GM12878 (cell line): ENCODE data around the gene POU2F3. TPM values are rescaled to one million over a fixed set of nuclear protein-coding genes. Genes with fewer than 3 reads are reported as not detected.

Experiments used
- BCL11A ChIP-seq: IDR thresholded peaks from 2 replicates; pipeline ENCODE4 v1.6.1; 2011; ENCODE audit warnings: low read depth, low read length
- CBX3 ChIP-seq: fragments of 200-600 bp; sonication (generic); IDR thresholded peaks from 2 replicates; pipeline ENCODE4 v1.6.1; 2016; ENCODE audit warnings: low read depth, borderline replicate concordance
- CHD4 ChIP-seq: fragments of 200-600 bp; sonication (generic); IDR thresholded peaks from 2 replicates; pipeline ENCODE4 v1.6.1; 2016; ENCODE audit warnings: mild to moderate bottlenecking
- EZH2 ChIP-seq: IDR thresholded peaks from 2 replicates; pipeline ENCODE4 v1.6.1; 2012; ENCODE audit warnings: low read depth, mild to moderate bottlenecking, control low read depth, inconsistent platforms, low read length, borderline replicate concordance; ENCODE audit not compliant: control insufficient read depth
- GABPA ChIP-seq: IDR thresholded peaks from 2 replicates; pipeline ENCODE4 v1.6.1; 2014; ENCODE audit warnings: antibody characterized with exemption, low read depth, mild to moderate bottlenecking, inconsistent platforms
- KDM1A ChIP-seq: fragments of 200-600 bp; sonication (generic); IDR thresholded peaks from 2 replicates; pipeline ENCODE4 v1.6.1; 2016; ENCODE audit warnings: borderline replicate concordance
- NR2C1 ChIP-seq: fragments of 450-650 bp; IDR thresholded peaks from 2 replicates; pipeline ENCODE4 v1.6.1; 2017; ENCODE audit warnings: antibody characterized with exemption, mild to moderate bottlenecking, moderate library complexity
- POLR2A ChIP-seq: IDR thresholded peaks from 2 replicates; pipeline ENCODE4 v1.6.1; 2011; ENCODE audit warnings: low read depth, mild to moderate bottlenecking, low read length
- RBBP5 ChIP-seq: fragments of 200-600 bp; sonication (generic); conservative IDR thresholded peaks from 2 replicates; pipeline ENCODE4 v1.6.1; 2016
- RFX5 ChIP-seq: IDR thresholded peaks from 2 replicates; pipeline ENCODE4 v1.6.1; 2011; ENCODE audit warnings: low read depth, low read length, improper control_type of control experiment
- SMC3 ChIP-seq: IDR thresholded peaks from 2 replicates; pipeline ENCODE4 v1.6.1; 2011; ENCODE audit warnings: low read length, improper control_type of control experiment, borderline replicate concordance
- SREBF1 ChIP-seq: IDR thresholded peaks from 2 replicates; pipeline ENCODE4 v1.6.1; 2012; ENCODE audit warnings: mild to moderate bottlenecking, low read length
- SUPT20H ChIP-seq: IDR thresholded peaks from 2 replicates; pipeline ENCODE4 v1.6.1; 2011; ENCODE audit warnings: low read depth, mild to moderate bottlenecking, low read length, moderate library complexity, borderline replicate concordance; ENCODE audit not compliant: control insufficient read depth
- TARDBP ChIP-seq: IDR thresholded peaks from 2 replicates; pipeline ENCODE4 v1.6.1; 2016; ENCODE audit warnings: borderline replicate concordance
- YBX1 ChIP-seq: fragments of 450-650 bp; IDR thresholded peaks from 2 replicates; pipeline ENCODE4 v1.6.1; 2016; ENCODE audit warnings: antibody characterized with exemption
- YY1 ChIP-seq: IDR thresholded peaks from 2 replicates; pipeline ENCODE4 v1.6.1; 2011; ENCODE audit warnings: low read depth, mild to moderate bottlenecking, low read length
- ZNF274 ChIP-seq: IDR thresholded peaks from one replicate; pipeline ENCODE4 v1.8.0; 2011; ENCODE audit not compliant: insufficient read length, insufficient read depth
- ZNF384 ChIP-seq: IDR thresholded peaks from 2 replicates; pipeline ENCODE4 v1.6.1; 2012; ENCODE audit warnings: low read depth, mild to moderate bottlenecking, low read length, improper control_type of control experiment, borderline replicate concordance
- polyA plus RNA-seq, 11 experiments: library from polyadenylated mRNA; depleted of rRNA in 4 of 11; unstranded in 6 of 11; stranded (reverse) in 5 of 11; fragments of >200 nt; fragmentation: Nextera tagmentation in 4 of 11; fragmentation: Illumina TruSeq in 1 of 11; extraction: Ambion mirVana in 4 of 11; extraction: Trizol in 1 of 11; gene quantifications; 1 replicate in 1 of 11; 2 replicates in 10 of 11; pipeline versions ENCODE4 v1.2.1 to v1.2.3, GENCODE V29; 2011 to 2016; ENCODE audit warnings: inconsistent platforms in 2 of 11, missing spikeins in 2 of 11, low read depth in 1 of 11
- total RNA-seq, 4 experiments: library from RNA; depleted of rRNA in 3 of 4; stranded (reverse); fragments of >200 nt in 3 of 4; fragmentation: Illumina TruSeq in 1 of 4; extraction: Trizol in 1 of 4; gene quantifications; 2 replicates each; pipeline versions ENCODE4 v1.2.1 to v1.2.3, GENCODE V29; 2013 to 2021
- TF ChIP-seq, protein P1 (sequence below): fragments of 450-650 bp; formaldehyde crosslinking; IDR thresholded peaks from 2 replicates; pipeline ENCODE4 v1.5.0; 2022; ENCODE audit warnings: mild to moderate bottlenecking, missing genetic modification characterization
- TF ChIP-seq, protein P2 (sequence below): fragments of 450-650 bp; IDR thresholded peaks from 2 replicates; pipeline ENCODE4 v1.6.1; 2016; ENCODE audit warnings: mild to moderate bottlenecking, moderate library complexity, borderline replicate concordance
- TF ChIP-seq, protein P3 (sequence below): IDR thresholded peaks from 2 replicates; pipeline ENCODE4 v1.6.1; 2011; ENCODE audit warnings: borderline replicate concordance, low read depth, mild to moderate bottlenecking, moderate library complexity, low read length; ENCODE audit not compliant: insufficient read depth, poor library complexity, severe bottlenecking

POU2F3 gene
- total and polyA plus RNA-seq, 10 of the 15 experiments (the other 5 are each of a cell fraction or from before 2014, with no cell fraction given), result 0.09 to 4.4 (median 0.33) TPM

DNA sequence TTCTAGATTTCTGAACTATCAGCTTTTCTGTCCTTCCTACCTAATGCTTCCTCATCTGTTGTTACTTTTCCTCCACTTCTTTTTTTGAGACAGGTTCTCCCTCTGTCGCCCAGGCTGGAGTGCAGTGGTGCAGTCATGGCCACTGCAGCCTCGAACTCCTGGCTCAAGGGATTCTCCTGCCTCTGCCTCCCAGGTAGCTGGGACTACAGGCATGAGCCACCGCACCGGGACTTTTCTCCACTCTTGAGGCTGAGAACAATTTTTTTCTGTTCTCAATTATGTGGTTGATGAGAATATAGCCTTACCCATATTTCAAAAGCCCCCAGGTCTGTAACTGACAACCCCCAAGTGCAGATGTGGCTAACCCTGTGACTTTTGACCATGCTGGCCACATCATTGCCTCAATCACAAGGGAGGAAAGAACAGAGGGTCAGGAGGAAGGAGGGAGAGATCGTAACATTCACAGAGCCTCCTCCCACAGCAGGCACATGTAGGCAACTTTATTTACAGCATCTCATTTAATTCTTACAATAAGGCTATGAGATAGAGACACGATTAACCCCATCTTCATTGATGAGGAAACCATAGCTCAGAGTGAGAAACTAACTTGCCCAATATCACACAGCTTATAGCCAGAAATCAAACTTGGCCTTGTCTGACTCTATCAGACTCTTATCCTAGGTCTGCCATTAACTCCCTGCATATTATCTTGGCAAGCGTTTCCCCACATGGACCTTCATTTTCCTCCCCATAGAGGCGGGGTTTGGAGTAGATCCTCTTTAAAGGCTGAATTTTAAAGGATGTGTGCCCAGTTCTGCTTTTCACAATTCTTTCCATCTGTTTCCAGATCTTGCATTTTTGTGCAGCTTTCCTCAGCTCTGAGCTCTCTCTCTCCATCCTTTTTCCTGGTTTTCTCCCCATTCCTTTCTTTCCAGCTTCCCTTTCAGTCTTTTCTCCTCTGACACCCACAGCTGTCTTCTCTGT, 9.6 kb downstream of the POU2F3 start (continued):
- TF ChIP-seq ZNF274 (no peak), GABPA (no peak), RBBP5 (no peak), BCL11A (peak; percentile 39; the same call in 1 of the 2 replicates), CBX3 (no peak), POLR2A (no peak), NR2C1 (no peak), KDM1A (no peak), ZNF384 (no peak), SUPT20H (no peak), SMC3 (no peak), RFX5 (no peak), CHD4 (no peak), EZH2 (no peak), YBX1 (no peak), SREBF1 (no peak), YY1 (no peak), TARDBP (no peak)
- TF ChIP-seq, protein P1, sequence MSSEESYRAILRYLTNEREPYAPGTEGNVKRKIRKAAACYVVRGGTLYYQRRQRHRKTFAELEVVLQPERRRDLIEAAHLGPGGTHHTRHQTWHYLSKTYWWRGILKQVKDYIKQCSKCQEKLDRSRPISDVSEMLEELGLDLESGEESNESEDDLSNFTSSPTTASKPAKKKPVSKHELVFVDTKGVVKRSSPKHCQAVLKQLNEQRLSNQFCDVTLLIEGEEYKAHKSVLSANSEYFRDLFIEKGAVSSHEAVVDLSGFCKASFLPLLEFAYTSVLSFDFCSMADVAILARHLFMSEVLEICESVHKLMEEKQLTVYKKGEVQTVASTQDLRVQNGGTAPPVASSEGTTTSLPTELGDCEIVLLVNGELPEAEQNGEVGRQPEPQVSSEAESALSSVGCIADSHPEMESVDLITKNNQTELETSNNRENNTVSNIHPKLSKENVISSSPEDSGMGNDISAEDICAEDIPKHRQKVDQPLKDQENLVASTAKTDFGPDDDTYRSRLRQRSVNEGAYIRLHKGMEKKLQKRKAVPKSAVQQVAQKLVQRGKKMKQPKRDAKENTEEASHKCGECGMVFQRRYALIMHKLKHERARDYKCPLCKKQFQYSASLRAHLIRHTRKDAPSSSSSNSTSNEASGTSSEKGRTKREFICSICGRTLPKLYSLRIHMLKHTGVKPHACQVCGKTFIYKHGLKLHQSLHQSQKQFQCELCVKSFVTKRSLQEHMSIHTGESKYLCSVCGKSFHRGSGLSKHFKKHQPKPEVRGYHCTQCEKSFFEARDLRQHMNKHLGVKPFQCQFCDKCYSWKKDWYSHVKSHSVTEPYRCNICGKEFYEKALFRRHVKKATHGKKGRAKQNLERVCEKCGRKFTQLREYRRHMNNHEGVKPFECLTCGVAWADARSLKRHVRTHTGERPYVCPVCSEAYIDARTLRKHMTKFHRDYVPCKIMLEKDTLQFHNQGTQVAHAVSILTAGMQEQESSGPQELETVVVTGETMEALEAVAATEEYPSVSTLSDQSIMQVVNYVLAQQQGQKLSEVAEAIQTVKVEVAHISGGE (CRISPR knock-in tag), result no peak
- TF ChIP-seq, protein P2, sequence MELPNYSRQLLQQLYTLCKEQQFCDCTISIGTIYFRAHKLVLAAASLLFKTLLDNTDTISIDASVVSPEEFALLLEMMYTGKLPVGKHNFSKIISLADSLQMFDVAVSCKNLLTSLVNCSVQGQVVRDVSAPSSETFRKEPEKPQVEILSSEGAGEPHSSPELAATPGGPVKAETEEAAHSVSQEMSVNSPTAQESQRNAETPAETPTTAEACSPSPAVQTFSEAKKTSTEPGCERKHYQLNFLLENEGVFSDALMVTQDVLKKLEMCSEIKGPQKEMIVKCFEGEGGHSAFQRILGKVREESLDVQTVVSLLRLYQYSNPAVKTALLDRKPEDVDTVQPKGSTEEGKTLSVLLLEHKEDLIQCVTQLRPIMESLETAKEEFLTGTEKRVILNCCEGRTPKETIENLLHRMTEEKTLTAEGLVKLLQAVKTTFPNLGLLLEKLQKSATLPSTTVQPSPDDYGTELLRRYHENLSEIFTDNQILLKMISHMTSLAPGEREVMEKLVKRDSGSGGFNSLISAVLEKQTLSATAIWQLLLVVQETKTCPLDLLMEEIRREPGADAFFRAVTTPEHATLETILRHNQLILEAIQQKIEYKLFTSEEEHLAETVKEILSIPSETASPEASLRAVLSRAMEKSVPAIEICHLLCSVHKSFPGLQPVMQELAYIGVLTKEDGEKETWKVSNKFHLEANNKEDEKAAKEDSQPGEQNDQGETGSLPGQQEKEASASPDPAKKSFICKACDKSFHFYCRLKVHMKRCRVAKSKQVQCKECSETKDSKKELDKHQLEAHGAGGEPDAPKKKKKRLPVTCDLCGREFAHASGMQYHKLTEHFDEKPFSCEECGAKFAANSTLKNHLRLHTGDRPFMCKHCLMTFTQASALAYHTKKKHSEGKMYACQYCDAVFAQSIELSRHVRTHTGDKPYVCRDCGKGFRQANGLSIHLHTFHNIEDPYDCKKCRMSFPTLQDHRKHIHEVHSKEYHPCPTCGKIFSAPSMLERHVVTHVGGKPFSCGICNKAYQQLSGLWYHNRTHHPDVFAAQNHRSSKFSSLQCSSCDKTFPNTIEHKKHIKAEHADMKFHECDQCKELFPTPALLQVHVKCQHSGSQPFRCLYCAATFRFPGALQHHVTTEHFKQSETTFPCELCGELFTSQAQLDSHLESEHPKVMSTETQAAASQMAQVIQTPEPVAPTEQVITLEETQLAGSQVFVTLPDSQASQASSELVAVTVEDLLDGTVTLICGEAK, result no peak; the same call in 1 of the 2 replicates
- TF ChIP-seq, protein P3, sequence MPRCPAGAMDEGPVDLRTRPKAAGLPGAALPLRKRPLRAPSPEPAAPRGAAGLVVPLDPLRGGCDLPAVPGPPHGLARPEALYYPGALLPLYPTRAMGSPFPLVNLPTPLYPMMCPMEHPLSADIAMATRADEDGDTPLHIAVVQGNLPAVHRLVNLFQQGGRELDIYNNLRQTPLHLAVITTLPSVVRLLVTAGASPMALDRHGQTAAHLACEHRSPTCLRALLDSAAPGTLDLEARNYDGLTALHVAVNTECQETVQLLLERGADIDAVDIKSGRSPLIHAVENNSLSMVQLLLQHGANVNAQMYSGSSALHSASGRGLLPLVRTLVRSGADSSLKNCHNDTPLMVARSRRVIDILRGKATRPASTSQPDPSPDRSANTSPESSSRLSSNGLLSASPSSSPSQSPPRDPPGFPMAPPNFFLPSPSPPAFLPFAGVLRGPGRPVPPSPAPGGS, result no peak
